Effector memory CD8-positive, alpha-beta T cell (primary cell): ENCODE measurements around the gene ITGB2.

Source experiments
- ATAC-seq: fragments of 150-1000 bp; cut with Tn5 transposase; replicated peaks from 2 replicates; pipeline ENCODE4 v1.10.0; 2021; ENCODE audit warnings: mild to moderate bottlenecking, moderate library complexity
- DNase-seq, 3 experiments: peaks; one replicate each; pipeline ENCODE4 v3.0.0; 2021
- H3K27ac Mint-ChIP-seq, 2 donors: one replicate each; pipeline ENCODE4 v1.8.0; 2022; ENCODE audit warnings: mild to moderate bottlenecking in 2 of 2, mixed read lengths in 2 of 2, moderate library complexity in 2 of 2
- H3K27me3 Mint-ChIP-seq, 2 donors: one replicate each; pipeline ENCODE4 v1.8.0; 2022; ENCODE audit warnings: mixed read lengths in 2 of 2
- H3K36me3 Mint-ChIP-seq: one replicate; pipeline ENCODE4 v1.8.0; 2022; ENCODE audit warnings: mild to moderate bottlenecking, moderate library complexity, mixed read lengths; ENCODE audit not compliant: insufficient read depth
- H3K4me1 Mint-ChIP-seq, 2 donors: one replicate each; pipeline ENCODE4 v1.8.0; 2022; ENCODE audit warnings: low read depth in 2 of 2, mixed read lengths in 2 of 2
- H3K4me3 Mint-ChIP-seq, 2 donors: one replicate each; pipeline ENCODE4 v1.8.0; 2022; ENCODE audit warnings: mild to moderate bottlenecking in 2 of 2, mixed read lengths in 2 of 2, moderate library complexity in 2 of 2
- H3K9me3 Mint-ChIP-seq, 2 donors: one replicate each; pipeline ENCODE4 v1.8.0; 2022; ENCODE audit warnings: mixed read lengths in 2 of 2
- total RNA-seq, 9 experiments: gene quantifications; one replicate each; lab custom pipeline; 2026; lab: John Stamatoyannopoulos, UW

The ITGB2 gene
- 141 to 737 (median 237) reads per million in 9 experiments for total RNA-seq

- Mint-ChIP-seq H3K4me1 (peaks cover 63 to 80% of the 10 kb centered on the region in 2 donors), H3K4me3 (peak within 1 kb of the TSS; percentile 89 to 96), H3K36me3 (peaks cover 48% of the 10 kb centered on the region), H3K9me3 (no peaks in the 10 kb centered on the region), H3K27ac (peak within 1 kb of the TSS; percentile 93 to 99), H3K27me3 (no peaks in the 10 kb centered on the region)
- DNase-seq = peak; percentile 50 to 55 (median 52)
- peak; percentile 75 for ATAC-seq
Observed at GRCh38 chr21:44920694-44921604, at the start of gene ITGB2. Gene ITGB2 (minus strand): TSS chr21:44920899. CDS start chr21:44910782, 10,117 bp downstream.

GRCh38 chr21:44969931-44970755 lies 49.4 kb upstream of the ITGB2 start:
- Mint-ChIP-seq H3K27ac (peak overlapping the region in 1 of 2 donors; percentile 51), H3K9me3 (no peaks in the 10 kb centered on the region), H3K36me3 (peaks cover 7% of the 10 kb centered on the region), H3K27me3 (no peaks in the 10 kb centered on the region), H3K4me1 (peaks cover 12 to 19% of the 10 kb centered on the region in 2 donors), H3K4me3 (no peak overlapping the region)
- ATAC-seq (no peak), DNase-seq (no peak)

DNA sequence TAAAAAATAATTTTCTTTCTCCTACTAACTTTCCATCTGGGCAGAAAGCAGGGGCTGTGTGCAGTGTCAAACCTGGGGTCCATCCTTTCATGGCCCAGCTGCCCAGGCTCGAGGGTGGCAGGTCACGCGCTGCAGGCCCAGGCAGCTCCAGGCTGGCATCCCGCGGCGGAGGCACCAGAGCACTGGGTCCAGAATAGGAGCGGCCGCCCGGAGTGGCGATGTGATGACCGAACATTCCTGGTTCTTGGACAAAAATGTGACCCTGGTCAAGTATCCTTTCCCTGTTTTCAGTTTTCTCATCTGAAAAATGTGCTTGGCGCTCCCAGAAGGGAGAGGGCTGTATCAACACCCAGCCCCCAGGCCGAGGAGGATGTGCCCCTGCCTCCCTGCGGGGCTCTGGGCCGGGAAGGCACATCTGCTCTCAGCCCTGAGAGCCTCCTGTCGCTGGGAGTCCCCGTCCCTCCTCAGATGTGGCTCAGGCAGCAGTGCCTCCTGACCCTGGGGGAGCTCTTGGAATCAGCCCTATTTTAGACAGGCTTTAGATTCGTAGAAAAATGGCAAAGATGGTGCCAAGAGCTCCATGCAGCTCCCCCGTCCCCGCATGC lies 48.5 kb upstream of the ITGB2 start:
- H3K36me3 Mint-ChIP-seq = peaks cover 7% of the 10 kb centered on the region
- H3K4me1 Mint-ChIP-seq = peaks cover 22 to 28% of the 10 kb centered on the region in 2 donors
- ATAC-seq (no peak), DNase-seq (no peak)
- H3K27ac Mint-ChIP-seq = peak overlapping the region in 1 of 2 donors; percentile 12
- no peaks in the 10 kb centered on the region for H3K27me3 Mint-ChIP-seq
- peak overlapping the region; percentile 18 to 23 for H3K4me3 Mint-ChIP-seq
- no peaks in the 10 kb centered on the region for H3K9me3 Mint-ChIP-seq

DNA sequence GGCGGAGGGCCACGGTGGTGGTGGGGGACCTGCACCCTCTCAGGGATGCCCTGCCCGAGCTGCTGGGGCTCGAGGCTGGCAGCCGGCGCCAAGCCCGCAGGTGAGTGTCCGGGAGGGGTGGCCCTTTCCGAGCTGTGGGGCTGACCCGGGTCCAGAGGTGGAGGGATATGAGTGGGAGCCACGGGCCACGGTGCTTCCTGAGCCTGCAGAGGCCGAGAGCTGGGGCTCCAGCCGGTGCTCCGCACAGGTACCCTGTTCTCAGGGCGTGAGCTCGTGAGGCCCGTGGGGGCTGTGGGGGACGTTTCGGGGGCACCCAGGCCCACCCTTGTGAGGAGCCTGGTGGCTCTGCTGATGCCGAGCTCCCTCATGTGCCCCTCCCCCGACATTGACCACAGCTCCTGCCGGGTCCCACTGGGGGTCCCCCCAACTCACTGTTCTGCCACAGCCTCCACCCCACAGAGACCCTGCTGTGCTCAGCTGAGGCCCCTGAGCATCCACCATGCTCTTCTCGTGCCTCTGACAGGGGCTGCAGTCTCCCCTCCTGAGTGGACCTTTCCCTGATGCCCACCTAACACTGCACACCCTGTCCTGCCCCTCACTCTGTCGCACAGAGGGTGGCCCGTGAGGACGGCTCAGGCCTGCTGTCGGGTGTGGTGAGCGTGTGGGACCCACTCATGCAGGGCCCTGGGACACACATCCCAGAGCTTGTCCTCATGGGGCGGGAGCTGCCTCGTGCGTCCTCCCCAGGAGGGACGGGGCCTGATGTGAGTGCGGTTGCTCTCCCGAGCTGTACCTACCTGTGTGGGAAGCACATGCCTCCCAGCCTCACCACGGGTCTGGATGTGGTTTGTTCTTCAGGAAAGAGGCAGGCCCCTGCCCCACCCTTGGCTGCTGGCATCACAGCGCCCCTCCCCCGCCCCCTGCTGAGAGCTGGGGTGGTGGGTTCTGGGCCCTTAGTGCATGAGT lies 46.7 kb upstream of the ITGB2 start:
- no peak for ATAC-seq
- DNase-seq = no peak
- peaks cover 11% of the 10 kb centered on the region for H3K36me3 Mint-ChIP-seq
- peaks cover 28% of the 10 kb centered on the region in 2 donors for H3K4me1 Mint-ChIP-seq
- H3K27me3 Mint-ChIP-seq = no peaks in the 10 kb centered on the region
- H3K9me3 Mint-ChIP-seq = no peaks in the 10 kb centered on the region
- peak overlapping the region in 1 of 2 donors; percentile 7 for H3K27ac Mint-ChIP-seq
- no peak overlapping the region for H3K4me3 Mint-ChIP-seq

- H3K4me3 Mint-ChIP-seq = peak overlapping the region; percentile 22 to 42
- no peaks in the 10 kb centered on the region for H3K9me3 Mint-ChIP-seq
Observed at GRCh38 chr21:44966135-44967081, 45.7 kb upstream of the ITGB2 start.

DNA sequence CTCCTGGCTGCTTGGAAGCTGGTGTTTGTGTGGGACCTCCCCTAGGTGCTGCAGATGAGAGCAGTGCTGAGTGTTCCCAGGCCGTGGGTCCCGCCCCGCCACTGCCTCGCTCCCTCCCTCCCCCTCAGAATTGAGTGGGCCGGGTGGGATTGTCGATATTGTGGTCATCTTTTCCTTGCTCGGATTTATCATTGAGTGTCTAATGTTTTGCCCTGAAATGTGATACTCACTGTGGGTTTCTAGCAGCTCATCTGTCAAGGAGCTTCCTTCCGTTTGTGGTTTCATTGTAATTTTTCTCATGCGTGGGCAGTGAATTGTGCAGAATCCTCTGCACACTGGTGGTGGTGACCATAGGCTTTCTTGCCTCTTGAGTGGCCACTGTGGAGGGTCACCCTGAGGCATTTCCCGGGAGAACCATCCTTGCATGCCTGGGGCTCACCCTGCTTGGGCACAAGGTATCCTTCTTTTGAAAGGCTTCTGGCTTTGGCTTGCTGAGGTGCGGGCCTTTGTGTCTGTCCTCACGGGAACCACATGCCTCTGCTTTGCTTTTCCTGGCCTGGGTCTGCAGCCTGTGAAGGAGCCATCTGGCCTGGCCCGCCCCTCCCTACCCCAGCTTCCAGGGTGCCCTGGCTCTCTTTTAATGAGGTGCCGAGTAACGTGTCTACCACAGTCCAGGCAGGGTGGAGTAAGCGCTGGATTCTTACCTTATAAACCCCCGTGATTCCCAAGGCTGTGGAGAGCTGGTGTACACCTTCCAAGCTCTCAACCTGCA lies 44.7 kb upstream of the ITGB2 start:
- no peak for DNase-seq
- no peaks in the 10 kb centered on the region for H3K9me3 Mint-ChIP-seq
- peaks cover 28% of the 10 kb centered on the region in 2 donors for H3K4me1 Mint-ChIP-seq
- peak; percentile 76 for ATAC-seq
- peak overlapping the region; percentile 66 to 70 for H3K4me3 Mint-ChIP-seq
- peak overlapping the region in 1 of 2 donors; percentile 85 for H3K27ac Mint-ChIP-seq
- H3K27me3 Mint-ChIP-seq = no peaks in the 10 kb centered on the region
- H3K36me3 Mint-ChIP-seq = peaks cover 20% of the 10 kb centered on the region

More at GRCh38 chr21:44966135-44967081, 45.7 kb upstream of the ITGB2 start:
- no peak for ATAC-seq
- peaks cover 14% of the 10 kb centered on the region for H3K36me3 Mint-ChIP-seq
- H3K27ac Mint-ChIP-seq = peak overlapping the region; percentile 7 to 22
- no peaks in the 10 kb centered on the region for H3K27me3 Mint-ChIP-seq
- no peak for DNase-seq
- H3K4me1 Mint-ChIP-seq = peaks cover 28% of the 10 kb centered on the region in 2 donors

DNA sequence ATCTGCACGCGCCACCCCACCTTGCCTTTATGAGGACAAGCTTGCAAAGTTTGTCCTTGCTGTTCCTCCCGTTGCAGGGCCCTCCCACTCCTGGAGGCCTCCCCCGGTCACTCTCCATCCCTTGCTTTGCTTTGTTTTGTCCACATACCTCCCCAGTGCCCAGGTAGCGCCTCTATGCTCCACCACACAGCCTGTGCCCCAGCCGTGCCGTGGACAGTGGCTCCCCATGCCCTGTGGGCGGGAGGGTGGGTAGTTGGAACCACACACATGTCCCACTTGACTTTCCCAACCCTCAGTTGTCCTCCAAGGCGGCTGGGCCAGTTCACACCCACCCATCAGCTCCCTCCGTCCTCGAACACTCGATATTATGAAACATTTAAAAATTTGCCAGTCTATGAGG lies 43.7 kb upstream of the ITGB2 start:
- no peak for DNase-seq
- Mint-ChIP-seq H3K9me3 (no peaks in the 10 kb centered on the region), H3K4me1 (peaks cover 21 to 22% of the 10 kb centered on the region in 2 donors), H3K27me3 (no peaks in the 10 kb centered on the region), H3K27ac (no peak overlapping the region), H3K4me3 (no peak overlapping the region), H3K36me3 (peaks cover 25% of the 10 kb centered on the region)
- ATAC-seq = no peak

DNA sequence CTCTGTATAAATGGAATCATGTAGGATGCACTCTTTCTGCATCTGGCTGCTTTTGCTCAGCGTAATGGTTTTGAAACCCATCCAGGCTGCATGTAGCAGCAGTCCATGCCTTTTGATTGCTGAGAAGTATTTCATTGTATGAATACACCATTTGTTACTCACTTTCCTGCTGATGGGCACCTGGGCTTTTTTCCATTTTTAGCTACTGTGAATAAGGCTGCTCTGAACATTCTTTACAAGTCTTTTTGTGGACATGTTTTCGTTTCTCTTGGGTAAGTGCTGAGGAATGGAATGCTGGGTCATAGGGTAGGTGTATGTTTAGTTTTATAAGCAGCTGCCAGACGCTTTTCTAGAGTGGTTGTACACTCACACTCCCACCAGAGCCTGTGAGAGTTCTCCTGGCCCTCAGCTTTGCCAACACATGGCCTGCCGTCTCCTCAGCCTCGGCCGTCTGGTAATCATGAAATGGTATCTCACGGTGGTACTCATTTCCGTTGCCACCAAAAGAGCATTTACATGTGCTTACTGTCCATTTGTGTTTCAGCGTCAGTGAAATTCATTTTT lies 41.8 kb upstream of the ITGB2 start:
- peak overlapping the region in 1 of 2 donors; percentile 59 for H3K27ac Mint-ChIP-seq
- no peaks in the 10 kb centered on the region for H3K27me3 Mint-ChIP-seq
- DNase-seq = no peak
- H3K4me1 Mint-ChIP-seq = peaks cover 19 to 23% of the 10 kb centered on the region in 2 donors
- no peak overlapping the region for H3K4me3 Mint-ChIP-seq
- ATAC-seq = no peak
- H3K9me3 Mint-ChIP-seq = no peaks in the 10 kb centered on the region
- H3K36me3 Mint-ChIP-seq = peaks cover 23% of the 10 kb centered on the region

- Mint-ChIP-seq H3K9me3 (no peaks in the 10 kb centered on the region), H3K36me3 (peaks cover 26% of the 10 kb centered on the region), H3K4me3 (no peak overlapping the region), H3K27me3 (no peaks in the 10 kb centered on the region), H3K4me1 (peaks cover 20 to 28% of the 10 kb centered on the region in 2 donors), H3K27ac (no peak overlapping the region)
- DNase-seq (no peak), ATAC-seq (no peak)
Observed at GRCh38 chr21:44960141-44961092, 39.7 kb upstream of the ITGB2 start.
